Body of pancreas (tissue), 4 donors: Measurements from ENCODE around the gene THEMIS. TPM values are rescaled to one million over a fixed set of nuclear protein-coding genes. Genes with fewer than 3 reads are reported as not detected.

Experiments used
- ATAC-seq: fragments of 150-250 bp; one replicate; pipeline ENCODE4 v1.9.1; 2016
- DNase-seq, 4 donors: peaks; one replicate each; pipeline ENCODE4 v3.0.0-alpha.2; 2019
- H3K27ac ChIP-seq, 4 donors: fragments of 200-600 bp; sonication (generic); 1 replicate in 3 of 4; 2 replicates in 1 of 4; pipeline versions ENCODE4 v1.5.1 to v1.6.1; 2016 to 2019; ENCODE audit warnings: mild to moderate bottlenecking in 1 of 4, mixed read lengths in 1 of 4, moderate library complexity in 1 of 4
- H3K27me3 ChIP-seq, 2 donors: fragments of 200-600 bp; sonication (generic); one replicate each; pipeline ENCODE4 v1.6.0; 2016; ENCODE audit warnings: mild to moderate bottlenecking in 1 of 2
- H3K36me3 ChIP-seq, 2 donors: fragments of 200-600 bp; sonication (generic); replicated peaks in 1 of 2; 2 replicates each; pipeline ENCODE4 v1.5.1; 2016; ENCODE audit warnings: low read depth in 2 of 2; ENCODE audit not compliant: insufficient read depth in 1 of 2
- H3K4me1 ChIP-seq: fragments of 200-600 bp; sonication (generic); one replicate; pipeline ENCODE4 v1.6.0; 2016
- H3K4me3 ChIP-seq, 2 donors: fragments of 200-600 bp; sonication (generic); 1 replicate in 1 of 2; 2 replicates in 1 of 2; pipeline ENCODE4 v1.5.1; 2016 to 2019
- H3K9me3 ChIP-seq, 3 donors: fragments of 200-600 bp; sonication (generic); 1 replicate in 2 of 3; 2 replicates in 1 of 3; pipeline ENCODE4 v1.5.1; 2016
- CTCF ChIP-seq, 7 experiments: fragments of 450-650 bp in 4 of 7; fragments of 200-600 bp in 3 of 7; sonication (generic) in 3 of 7; IDR thresholded peaks; one replicate each; pipeline ENCODE4 v1.5.1; 2016 to 2019; ENCODE audit warnings: antibody characterized with exemption in 7 of 7
- POLR2A ChIP-seq, 3 donors: fragments of 450-650 bp; IDR thresholded peaks; one replicate each; pipeline ENCODE4 v1.6.1; 2016; ENCODE audit warnings: antibody characterized with exemption in 3 of 3, mild to moderate bottlenecking in 2 of 3
- WGBS, 2 donors: methylation state at CpG; one replicate each; pipeline ENCODE4 v1.1.5; 2017; 5-methylcytosine and 5-hydroxymethylcytosine counted together
- intact Hi-C: fragments of 100-400 bp; cut with DNase I; formaldehyde crosslinking; loops from one replicate; pipeline ENCODE4 v1.15.1; 2023
- total RNA-seq, 2 donors: library from RNA; depleted of rRNA; stranded (reverse); fragments of >200 nt; gene quantifications; one replicate each; pipeline ENCODE4 v1.1.0, GENCODE V29; 2016

THEMIS gene
- total RNA-seq, 2 donors from 2014 or later: 0.52 to 0.66 TPM

GRCh38 chr6:127796713-127797112 lies 104.1 kb downstream of the THEMIS start:
- H3K4me3 ChIP-seq: no peak overlapping the region
- TF ChIP-seq CTCF (IDR thresholded peaks at IDR 0.05) (no peak), POLR2A (IDR thresholded peaks at IDR 0.05) (no peak)
- no peaks in the 10 kb centered on the region for H3K4me1 ChIP-seq
- H3K36me3 ChIP-seq: no peaks in the 10 kb centered on the region
- ATAC-seq (no peak), DNase-seq (no peak)
- H3K9me3 ChIP-seq: no peaks in the 10 kb centered on the region
- H3K27ac ChIP-seq: no peak overlapping the region
- H3K27me3 ChIP-seq: no peaks in the 10 kb centered on the region
- intact Hi-C loops: no loop called here
- 94 to 97% methylated on average over 1 of the region's 1 CpG for WGBS, 2 donors

- Histone ChIP-seq H3K4me1 (no peaks in the 10 kb centered on the region), H3K27ac (no peak overlapping the region), H3K4me3 (no peak overlapping the region), H3K36me3 (no peaks in the 10 kb centered on the region), H3K27me3 (no peaks in the 10 kb centered on the region), H3K9me3 (no peaks in the 10 kb centered on the region)
- intact Hi-C loops: no loop called here
- ATAC-seq: no peak
- DNase-seq: no peak
- TF ChIP-seq POLR2A (IDR thresholded peaks at IDR 0.05) (no peak), CTCF (IDR thresholded peaks at IDR 0.05) (no peak)
- WGBS, 2 donors: 39 to 42% methylated on average over 1 of the region's 1 CpG
These were observed 106.5 kb downstream of the THEMIS start for GRCh38 chr6:127794405-127794804.

- no peaks in the 10 kb centered on the region for H3K36me3 ChIP-seq
- no peaks in the 10 kb centered on the region for H3K9me3 ChIP-seq
- ATAC-seq (no peak), DNase-seq (no peak)
- intact Hi-C loops: no loop called here
- H3K4me1 ChIP-seq: no peaks in the 10 kb centered on the region
- no peak for TF ChIP-seq CTCF (IDR thresholded peaks at IDR 0.05)
- TF ChIP-seq POLR2A (IDR thresholded peaks at IDR 0.05): no peak
- no peak overlapping the region for H3K4me3 ChIP-seq
- no peaks in the 10 kb centered on the region for H3K27me3 ChIP-seq
- 79 to 100% methylated on average over 1 of the region's 1 CpG for WGBS, 2 donors
- no peak overlapping the region for H3K27ac ChIP-seq
These were observed 107.5 kb downstream of the THEMIS start for GRCh38 chr6:127793396-127793795.

GRCh38 chr6:127792616-127793015 lies 108.2 kb downstream of the THEMIS start:
- intact Hi-C loops: no loop called here
- Histone ChIP-seq H3K4me1 (no peaks in the 10 kb centered on the region), H3K4me3 (no peak overlapping the region), H3K36me3 (no peaks in the 10 kb centered on the region), H3K9me3 (no peaks in the 10 kb centered on the region), H3K27ac (no peak overlapping the region), H3K27me3 (no peaks in the 10 kb centered on the region)
- WGBS, 2 donors: 41 to 54% methylated on average over 1 of the region's 1 CpG
- ATAC-seq (no peak), DNase-seq (no peak)
- TF ChIP-seq CTCF (IDR thresholded peaks at IDR 0.05) (no peak), POLR2A (IDR thresholded peaks at IDR 0.05) (no peak)

GRCh38 chr6:127791779-127792528 lies 108.9 kb downstream of the THEMIS start:
- Histone ChIP-seq H3K36me3 (no peaks in the 10 kb centered on the region), H3K27ac (no peak overlapping the region), H3K4me1 (no peaks in the 10 kb centered on the region), H3K4me3 (no peak overlapping the region), H3K9me3 (no peaks in the 10 kb centered on the region), H3K27me3 (no peaks in the 10 kb centered on the region)
- 73 to 76% methylated on average over 7 to 11 of the region's 11 CpGs for WGBS, 2 donors
- ATAC-seq (no peak), DNase-seq (no peak)
- TF ChIP-seq CTCF (IDR thresholded peaks at IDR 0.05) (no peak), POLR2A (IDR thresholded peaks at IDR 0.05) (no peak)
- intact Hi-C loops: no loop called here
